H1 (cell line): ENCODE results near the gene PASK. TPM values are rescaled to one million over a fixed set of nuclear protein-coding genes. Genes with fewer than 3 reads are reported as not detected.

Source experiments
- CTCF ChIA-PET: fragments of 300-600 bp; sonication (Branson Sonifier 250); formaldehyde crosslinking; loops from one replicate; lab custom pipeline; 2021; ENCODE audit not compliant: partially characterized antibody; lab: Charles Lee
- POLR2A ChIA-PET: fragments of 300-600 bp; sonication (Branson Sonifier 250); formaldehyde crosslinking; loops from one replicate; lab custom pipeline; 2021; ENCODE audit warnings: inconsistent platforms; ENCODE audit not compliant: partially characterized antibody; lab: Charles Lee
- DNase-seq, 2 experiments: peaks; one replicate each; pipeline versions ENCODE4 v3.0.0 to v3.0.0-alpha.2; 2010 to 2022; ENCODE audit warnings: low spot score in 2 of 2, low read depth in 1 of 2, mixed read lengths in 1 of 2
- FAIRE-seq: peaks from 2 replicates; lab custom pipeline; 2011; peaks lifted over from hg19 to GRCh38; lab: Jason Lieb, UNC
- H2AFZ ChIP-seq: 2 replicates; pipeline ENCODE4 v1.8.1; 2012; ENCODE audit warnings: low read length, inconsistent platforms
- H2AK5ac ChIP-seq: 2 replicates; pipeline ENCODE4 v1.6.1; 2013; ENCODE audit warnings: low read depth, low read length
- H2BK120ac ChIP-seq: replicated peaks from 2 replicates; pipeline ENCODE3; 2013; ENCODE audit warnings: low read depth, low read length, inconsistent platforms
- H2BK12ac ChIP-seq: 2 replicates; pipeline ENCODE4 v1.6.1; 2013; ENCODE audit warnings: low read depth, low read length
- H2BK15ac ChIP-seq: 2 replicates; pipeline ENCODE4 v1.6.1; 2013; ENCODE audit warnings: low read length
- H2BK20ac ChIP-seq: 2 replicates; pipeline ENCODE4 v1.6.1; 2013; ENCODE audit warnings: low read length
- H2BK5ac ChIP-seq: 2 replicates; pipeline ENCODE4 v1.6.1; 2013; ENCODE audit warnings: low read depth, low read length
- H3K14ac ChIP-seq: 2 replicates; pipeline ENCODE4 v1.6.1; 2013; ENCODE audit warnings: inconsistent platforms; ENCODE audit not compliant: insufficient read length
- H3K18ac ChIP-seq: 2 replicates; pipeline ENCODE4 v1.6.1; 2013; ENCODE audit warnings: low read length; ENCODE audit errors: extremely low read depth
- H3K23ac ChIP-seq: 2 replicates; pipeline ENCODE4 v1.6.1; 2013; ENCODE audit warnings: inconsistent platforms; ENCODE audit not compliant: insufficient read length
- H3K23me2 ChIP-seq: 2 replicates; pipeline ENCODE4 v1.6.1; 2013; ENCODE audit warnings: low read depth, low read length
- H3K27ac ChIP-seq: 2 replicates; pipeline ENCODE4 v1.6.1; 2011; ENCODE audit warnings: low read depth, low read length, inconsistent platforms
- H3K27me3 ChIP-seq, 4 experiments: replicated peaks in 1 of 4; 1 replicate in 1 of 4; 2 replicates in 3 of 4; pipeline versions ENCODE4 v1.6.1 to v1.8.1; 2011 to 2013; ENCODE audit warnings: low read length in 3 of 4, mild to moderate bottlenecking in 3 of 4, inconsistent platforms in 2 of 4, mixed read lengths in 2 of 4, moderate library complexity in 1 of 4; ENCODE audit not compliant: control insufficient read depth in 3 of 4, insufficient read depth in 3 of 4; ENCODE audit errors: extremely low read depth in 1 of 4
- H3K36me3 ChIP-seq, 4 experiments: 2 replicates each; pipeline versions ENCODE4 v1.6.1 to v1.8.1; 2011 to 2013; ENCODE audit warnings: mild to moderate bottlenecking in 4 of 4, low read length in 3 of 4, moderate library complexity in 2 of 4, control low read depth in 1 of 4, inconsistent platforms in 1 of 4; ENCODE audit not compliant: insufficient read depth in 4 of 4, control insufficient read depth in 2 of 4
- H3K4ac ChIP-seq: replicated peaks from 2 replicates; pipeline ENCODE3; 2013; ENCODE audit warnings: low read length, low read depth, mixed read lengths, inconsistent platforms; ENCODE audit not compliant: insufficient read length
- H3K4me1 ChIP-seq, 4 experiments: replicated peaks in 1 of 4; 1 replicate in 1 of 4; 2 replicates in 3 of 4; pipeline versions ENCODE4 v1.6.1 to v1.8.1; 2011 to 2013; ENCODE audit warnings: low read length in 3 of 4, inconsistent platforms in 2 of 4, mixed read lengths in 1 of 4; ENCODE audit not compliant: insufficient read depth in 4 of 4, control insufficient read depth in 3 of 4
- H3K4me2 ChIP-seq, 2 experiments: 2 replicates each; pipeline versions ENCODE4 v1.6.1 to v1.8.1; 2011 to 2013; ENCODE audit warnings: low read depth in 2 of 2, low read length in 2 of 2, control low read depth in 1 of 2, inconsistent platforms in 1 of 2, mild to moderate bottlenecking in 1 of 2; ENCODE audit not compliant: insufficient read depth in 1 of 2
- H3K4me3 ChIP-seq, 4 experiments: fragments of 200-600, 300-600 bp in 1 of 4; sonication (generic), shearing (Covaris generic), sonication (Bioruptor Twin) in 1 of 4; 2 replicates each; pipeline versions ENCODE4 v1.5.1 to v1.8.1; 2011 to 2016; ENCODE audit warnings: low read length in 4 of 4, low read depth in 3 of 4, control low read depth in 2 of 4, inconsistent platforms in 2 of 4, mild to moderate bottlenecking in 2 of 4, mixed read lengths in 1 of 4, moderate library complexity in 1 of 4; ENCODE audit not compliant: insufficient read depth in 2 of 4; ENCODE audit errors: extremely low read depth in 1 of 4
- H3K56ac ChIP-seq: replicated peaks from 2 replicates; pipeline ENCODE3; 2013; ENCODE audit warnings: low read depth, mild to moderate bottlenecking, mixed read lengths, low read length, inconsistent platforms; ENCODE audit not compliant: insufficient read length
- H3K79me1 ChIP-seq: 2 replicates; pipeline ENCODE4 v1.6.1; 2013; ENCODE audit warnings: low read depth, low read length, control low read depth
- H3K79me2 ChIP-seq, 2 experiments: 2 replicates each; pipeline versions ENCODE4 v1.6.1 to v1.8.1; 2012 to 2013; ENCODE audit warnings: low read length in 2 of 2, mild to moderate bottlenecking in 2 of 2, inconsistent platforms in 1 of 2; ENCODE audit not compliant: insufficient read depth in 2 of 2, control insufficient read depth in 1 of 2
- H3K9ac ChIP-seq, 4 experiments: replicated peaks in 1 of 4; 1 replicate in 1 of 4; 2 replicates in 3 of 4; pipeline versions ENCODE4 v1.6.1 to v1.8.1; 2011 to 2013; ENCODE audit warnings: low read depth in 3 of 4, low read length in 3 of 4, control low read depth in 2 of 4, mild to moderate bottlenecking in 2 of 4, moderate library complexity in 2 of 4, inconsistent platforms in 1 of 4; ENCODE audit errors: extremely low read depth in 1 of 4
- H3K9me3 ChIP-seq, 2 experiments: 2 replicates each; pipeline versions ENCODE4 v1.6.1 to v1.8.1; 2012 to 2013; ENCODE audit warnings: mild to moderate bottlenecking in 2 of 2, moderate library complexity in 2 of 2, control low read depth in 1 of 2, inconsistent platforms in 1 of 2, low read depth in 1 of 2, low read length in 1 of 2, mixed read lengths in 1 of 2; ENCODE audit not compliant: insufficient read depth in 2 of 2
- H4K20me1 ChIP-seq, 2 experiments: replicated peaks in 1 of 2; 2 replicates each; pipeline versions ENCODE3 to v1.8.1; 2011 to 2013; ENCODE audit warnings: inconsistent platforms in 2 of 2, low read length in 2 of 2, mild to moderate bottlenecking in 1 of 2; ENCODE audit not compliant: insufficient read depth in 2 of 2, control insufficient read depth in 1 of 2
- H4K5ac ChIP-seq: 2 replicates; pipeline ENCODE4 v1.6.1; 2013; ENCODE audit warnings: low read length, low read depth, mixed read lengths, inconsistent platforms; ENCODE audit not compliant: insufficient read length
- H4K8ac ChIP-seq: 2 replicates; pipeline ENCODE4 v1.8.0; 2013; ENCODE audit warnings: mild to moderate bottlenecking, moderate library complexity, low read length, inconsistent platforms; ENCODE audit not compliant: insufficient read depth; ENCODE audit errors: extremely low read depth
- H4K91ac ChIP-seq: replicated peaks from 2 replicates; pipeline ENCODE3; 2013; ENCODE audit warnings: low read length, mixed read lengths, inconsistent platforms; ENCODE audit not compliant: insufficient read length
- ASH2L ChIP-seq: fragments of 200-600, 300-600 bp; sonication (generic); IDR thresholded peaks from one replicate; pipeline ENCODE4 v1.7.1; 2017; ENCODE audit warnings: low read length
- BCL11A ChIP-seq, 2 experiments: IDR thresholded peaks; one replicate each; pipeline ENCODE4 v1.6.1; 2011; ENCODE audit warnings: low read depth in 2 of 2, low read length in 2 of 2, mild to moderate bottlenecking in 2 of 2
- GABPA ChIP-seq: IDR thresholded peaks from 2 replicates; pipeline ENCODE4 v1.6.1; 2011; ENCODE audit warnings: mild to moderate bottlenecking, low read length, moderate library complexity, borderline replicate concordance; ENCODE audit not compliant: insufficient read depth
- JUND ChIP-seq: IDR thresholded peaks from 2 replicates; pipeline ENCODE4 v1.6.1; 2011; ENCODE audit warnings: mild to moderate bottlenecking, improper control_type of control experiment, low read length
- KDM4A ChIP-seq: IDR thresholded peaks from one replicate; pipeline ENCODE4 v1.7.1; 2012; ENCODE audit warnings: low read depth, mild to moderate bottlenecking, moderate library complexity, low read length, inconsistent platforms; ENCODE audit not compliant: severe bottlenecking
- MAX ChIP-seq: IDR thresholded peaks from 2 replicates; pipeline ENCODE4 v1.6.1; 2012; ENCODE audit warnings: inconsistent platforms
- NRF1 ChIP-seq: IDR thresholded peaks from 2 replicates; pipeline ENCODE4 v1.6.1; 2011; ENCODE audit warnings: mild to moderate bottlenecking, low read depth, low read length, improper control_type of control experiment
- RAD21 ChIP-seq, 2 experiments: IDR thresholded peaks in 1 of 2; conservative IDR thresholded peaks in 1 of 2; 2 replicates each; pipeline ENCODE4 v1.6.1; 2011; ENCODE audit warnings: low read depth in 2 of 2, low read length in 2 of 2, improper control_type of control experiment in 1 of 2, inconsistent platforms in 1 of 2, mild to moderate bottlenecking in 1 of 2, moderate library complexity in 1 of 2
- RNF2 ChIP-seq: fragments of 200-900, 300-1000 bp; sonication (generic); IDR thresholded peaks from 2 replicates; pipeline ENCODE4 v1.7.1; 2016; ENCODE audit warnings: borderline replicate concordance, low read depth, mild to moderate bottlenecking, antibody characterized with exemption, low read length; ENCODE audit not compliant: poor library complexity, severe bottlenecking; ENCODE audit errors: missing control alignments
- SIN3A ChIP-seq, 2 experiments: IDR thresholded peaks in 1 of 2; conservative IDR thresholded peaks in 1 of 2; 2 replicates each; pipeline ENCODE4 v1.6.1; 2011 to 2012; ENCODE audit warnings: low read length in 2 of 2, improper control_type of control experiment in 1 of 2, low read depth in 1 of 2, mild to moderate bottlenecking in 1 of 2
- SRF ChIP-seq: IDR thresholded peaks from 2 replicates; pipeline ENCODE4 v1.6.1; 2011; ENCODE audit warnings: mild to moderate bottlenecking, low read depth, low read length, moderate library complexity
- TEAD4 ChIP-seq: IDR thresholded peaks from 2 replicates; pipeline ENCODE4 v1.6.1; 2012; ENCODE audit warnings: low read depth, low read length, inconsistent platforms, mixed read lengths
- WGBS, 2 experiments: shearing (Covaris generic) in 1 of 2; methylation state at CpG; one replicate each; pipeline versions ENCODE4 v1.1.6 to v1.1.7; 2013 to 2015; ENCODE audit warnings: low lambda C conversion rate in 2 of 2, mixed read lengths in 2 of 2, inconsistent platforms in 1 of 2, low coverage in 1 of 2, missing lambda C conversion rate in 1 of 2; ENCODE audit not compliant: insufficient replicate concordance in 2 of 2, insufficient coverage in 1 of 2, insufficient read length in 1 of 2; ENCODE audit errors: extremely low coverage in 1 of 2, missing lambda C conversion rate in 1 of 2; 5-methylcytosine and 5-hydroxymethylcytosine counted together
- polyA plus RNA-seq, 7 experiments: library from polyadenylated mRNA; depleted of rRNA in 3 of 7; stranded (reverse) in 5 of 7; unstranded in 2 of 7; fragments of >200 nt in 5 of 7; fragments of 200-250 nt in 2 of 7; gene quantifications; 1 replicate in 5 of 7; 2 replicates in 1 of 7; 4 replicates in 1 of 7; pipeline versions ENCODE4 v1.2.1 to v1.2.3, GENCODE V29; 2011 to 2013; ENCODE audit warnings: missing spikeins in 2 of 7, mixed read lengths in 2 of 7
- total RNA-seq: library from RNA; stranded (reverse); fragmentation: NEBNext Ultra II Directional; extraction: Animal tissue kit (Norgen Biotek cat#: 25700); gene quantifications from 2 replicates; pipeline ENCODE4 v1.2.1, GENCODE V29; 2021

PASK gene
- total and polyA plus RNA-seq, 2 of the 8 experiments (the other 6 are each of a cell fraction or from before 2014, with no cell fraction given): 20.5 to 66.1 TPM

- Histone ChIP-seq H2AFZ (no peak overlapping the region), H4K91ac (no peak overlapping the region), H3K14ac (no peak overlapping the region), H2AK5ac (no peak overlapping the region), H3K4ac (no peak overlapping the region), H2BK15ac (no peak overlapping the region), H3K4me3 (no peak overlapping the region), H3K23me2 (no peaks in the 10 kb centered on the region), H2BK120ac (no peak overlapping the region), H3K23ac (no peak overlapping the region), H3K4me1 (peaks cover 0 to 9% (median 2%) of the 10 kb centered on the region in 4 experiments; a peak in 3 of 7 replicates), H3K27ac (no peak overlapping the region), H4K8ac (no peak overlapping the region), H3K36me3 (no peaks in the 10 kb centered on the region), H2BK12ac (no peak overlapping the region), H4K20me1 (no peaks in the 10 kb centered on the region), H3K79me1 (no peaks in the 10 kb centered on the region), H3K4me2 (no peak overlapping the region), H4K5ac (no peak overlapping the region), H3K9ac (no peak overlapping the region), H3K18ac (no peak overlapping the region), H3K27me3 (no peaks in the 10 kb centered on the region), H3K9me3 (no peaks in the 10 kb centered on the region), H3K79me2 (no peaks in the 10 kb centered on the region), H2BK5ac (no peak overlapping the region), H3K56ac (no peak overlapping the region), H2BK20ac (no peak overlapping the region)
- ChIA-PET CTCF (interaction anchor here (0.8 to 1.7 kb wide), 8 partner anchors 12 to 216 kb away, joined by 3 to 9 read pairs (median 4); no protein-coding TSS in a partner anchor), POLR2A (interaction anchor here (0.6 kb wide), 1 partner anchor 819 kb away, joined by 3 read pairs; no protein-coding TSS in a partner anchor)
- peak in 1 of 2 experiments; percentile 80 for DNase-seq
- WGBS, 2 experiments: 73% methylated on average over 15 of the region's 15 CpGs; no CpG with 5 or more reads in 1 of the 2 experiments
- FAIRE-seq: no peak
- TF ChIP-seq SRF: no peak
- TF ChIP-seq SIN3A (conservative IDR thresholded peaks at IDR 0.05 in 1 of 2, IDR thresholded peaks at IDR 0.05 in 1 of 2; ENCODE audit: low read depth in 1 of 2, low read length in 2 of 2): peak; percentile 83 to 86; a peak in 3 of 4 replicates
- TF ChIP-seq ASH2L: no peak
- TF ChIP-seq BCL11A (IDR thresholded peaks at IDR 0.05; ENCODE audit: low read depth in 2 of 2, low read length in 2 of 2): no peak
- TF ChIP-seq NRF1: no peak
- TF ChIP-seq GABPA: peak; percentile 81; the same call in 1 of the 2 replicates
- TF ChIP-seq RNF2: no peak
- no peak for TF ChIP-seq TEAD4
- no peak for TF ChIP-seq JUND
- peak; percentile 38 to 48; a peak in 3 of 4 replicates for TF ChIP-seq RAD21 (IDR thresholded peaks at IDR 0.05 in 1 of 2, conservative IDR thresholded peaks at IDR 0.05 in 1 of 2; ENCODE audit: low read depth in 2 of 2, low read length in 2 of 2)
- 0 out of 2 replicates have a peak, but pooled peaks have one; percentile 18 for TF ChIP-seq MAX
- TF ChIP-seq KDM4A: no peak
Measured at GRCh38 chr2:241066893-241067341, 82.4 kb downstream of the PASK start.
